HepG2 (cell line): ENCODE data around the gene LYST. TPM values are rescaled to one million over a fixed set of nuclear protein-coding genes. Genes with fewer than 3 reads are reported as not detected.

ENCODE experiments used
- CENPX ChIP-seq: sonication (generic); formaldehyde crosslinking; IDR thresholded peaks from 2 replicates; pipeline ENCODE4 v1.9.0; 2021; ENCODE audit warnings: mild to moderate bottlenecking, missing genetic modification reagents, moderate library complexity
- HMG20A ChIP-seq: IDR thresholded peaks from 2 replicates; pipeline ENCODE4 v1.6.1; 2016; ENCODE audit warnings: borderline replicate concordance
- HMGA1 ChIP-seq: sonication (generic); formaldehyde crosslinking; conservative IDR thresholded peaks from 2 replicates; pipeline ENCODE4 v1.4.0; 2020; ENCODE audit warnings: missing genetic modification reagents
- KDM5A ChIP-seq: fragments of 200-600 bp; sonication (generic); IDR thresholded peaks from 2 replicates; pipeline ENCODE4 v1.7.0; 2018; ENCODE audit warnings: antibody characterized with exemption, mild to moderate bottlenecking, low read length, borderline replicate concordance
- NR2F2 ChIP-seq: IDR thresholded peaks from 2 replicates; pipeline ENCODE4 v1.6.1; 2012; ENCODE audit warnings: low read depth, inconsistent platforms, borderline replicate concordance
- POGK ChIP-seq: sonication (generic); formaldehyde crosslinking; conservative IDR thresholded peaks from 2 replicates; pipeline ENCODE4 v1.8.0; 2022; ENCODE audit warnings: mild to moderate bottlenecking, moderate library complexity, missing genetic modification reagents
- TBL1XR1 ChIP-seq: fragments of 150-350 bp; IDR thresholded peaks from 2 replicates; pipeline ENCODE4 v1.6.1; 2014; ENCODE audit warnings: borderline replicate concordance, low read length; ENCODE audit not compliant: partially characterized antibody
- WIZ ChIP-seq: sonication (generic); formaldehyde crosslinking; IDR thresholded peaks from 2 replicates; pipeline ENCODE4 v1.5.1; 2020; ENCODE audit warnings: mild to moderate bottlenecking, missing genetic modification reagents
- ZBTB39 ChIP-seq: sonication (generic); formaldehyde crosslinking; IDR thresholded peaks from 2 replicates; pipeline ENCODE4 v1.5.0; 2020; ENCODE audit warnings: missing genetic modification reagents
- ZNF10 ChIP-seq: sonication (generic); formaldehyde crosslinking; IDR thresholded peaks from 2 replicates; pipeline ENCODE4 v1.4.0; 2020; ENCODE audit warnings: mild to moderate bottlenecking, low read depth, missing genetic modification reagents, borderline replicate concordance
- ZNF589 ChIP-seq: sonication (generic); formaldehyde crosslinking; conservative IDR thresholded peaks from 2 replicates; pipeline ENCODE4 v1.8.0; 2022; ENCODE audit warnings: mild to moderate bottlenecking, moderate library complexity, missing genetic modification reagents
- ZNF709 ChIP-seq: sonication (generic); formaldehyde crosslinking; IDR thresholded peaks from 2 replicates; pipeline ENCODE4 v1.5.0; 2020; ENCODE audit warnings: mild to moderate bottlenecking, missing genetic modification reagents
- polyA plus RNA-seq, 8 experiments: library from polyadenylated mRNA; depleted of rRNA in 3 of 8; stranded (reverse) in 7 of 8; unstranded in 1 of 8; fragments of >200 nt; fragmentation: Illumina TruSeq in 4 of 8; extraction: Trizol in 4 of 8; gene quantifications; 2 replicates each; pipeline versions ENCODE4 v1.2.1 to v1.2.3, GENCODE V29; 2011 to 2016; ENCODE audit warnings: low read depth in 4 of 8, missing spikeins in 1 of 8, mixed read lengths in 1 of 8; ENCODE audit not compliant: insufficient read depth in 1 of 8
- total RNA-seq, 5 experiments: library from RNA; depleted of rRNA; stranded (reverse); fragments of >200 nt; fragmentation: Illumina TruSeq; extraction: Trizol; gene quantifications; 2 replicates each; pipeline ENCODE4 v1.2.3, GENCODE V29; 2016; ENCODE audit warnings: low read depth in 1 of 5
- TF ChIP-seq, protein P1 (sequence below): sonication (generic); formaldehyde crosslinking; IDR thresholded peaks from 2 replicates; pipeline ENCODE4 v1.4.0; 2020; ENCODE audit warnings: mild to moderate bottlenecking, missing genetic modification reagents
- TF ChIP-seq, protein P2 (sequence below): sonication (generic); formaldehyde crosslinking; IDR thresholded peaks from 2 replicates; pipeline ENCODE4 v1.5.0; 2020; ENCODE audit warnings: missing genetic modification reagents
- TF ChIP-seq, protein P3 (sequence below): sonication (generic); formaldehyde crosslinking; IDR thresholded peaks from 2 replicates; pipeline ENCODE4 v1.5.0; 2020; ENCODE audit warnings: mild to moderate bottlenecking, missing genetic modification reagents, borderline replicate concordance
- TF ChIP-seq, protein P4 (sequence below): sonication (generic); formaldehyde crosslinking; IDR thresholded peaks from 2 replicates; pipeline ENCODE4 v1.8.1; 2023; ENCODE audit warnings: mild to moderate bottlenecking, missing genetic modification reagents, borderline replicate concordance
- TF ChIP-seq, protein P5 (sequence below): sonication (generic); formaldehyde crosslinking; IDR thresholded peaks from 2 replicates; pipeline ENCODE4 v1.4.0; 2020; ENCODE audit warnings: missing genetic modification reagents, borderline replicate concordance

LYST gene
- total and polyA plus RNA-seq, 2 of the 13 experiments (the other 11 are each of a cell fraction or from before 2014, with no cell fraction given): 0.91 to 2.5 TPM

- TF ChIP-seq ZBTB39 (CRISPR knock-in tag): no peak
- no peak for TF ChIP-seq ZNF589
- no peak for TF ChIP-seq NR2F2
- TF ChIP-seq, protein P1, sequence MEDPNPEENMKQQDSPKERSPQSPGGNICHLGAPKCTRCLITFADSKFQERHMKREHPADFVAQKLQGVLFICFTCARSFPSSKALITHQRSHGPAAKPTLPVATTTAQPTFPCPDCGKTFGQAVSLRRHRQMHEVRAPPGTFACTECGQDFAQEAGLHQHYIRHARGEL (CRISPR knock-in tag): no peak
- TF ChIP-seq, protein P2, sequence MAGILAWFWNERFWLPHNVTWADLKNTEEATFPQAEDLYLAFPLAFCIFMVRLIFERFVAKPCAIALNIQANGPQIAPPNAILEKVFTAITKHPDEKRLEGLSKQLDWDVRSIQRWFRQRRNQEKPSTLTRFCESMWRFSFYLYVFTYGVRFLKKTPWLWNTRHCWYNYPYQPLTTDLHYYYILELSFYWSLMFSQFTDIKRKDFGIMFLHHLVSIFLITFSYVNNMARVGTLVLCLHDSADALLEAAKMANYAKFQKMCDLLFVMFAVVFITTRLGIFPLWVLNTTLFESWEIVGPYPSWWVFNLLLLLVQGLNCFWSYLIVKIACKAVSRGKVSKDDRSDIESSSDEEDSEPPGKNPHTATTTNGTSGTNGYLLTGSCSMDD (CRISPR knock-in tag): no peak
- TF ChIP-seq HMGA1 (CRISPR knock-in tag): no peak
- TF ChIP-seq ZNF10 (CRISPR knock-in tag): no peak
- no peak for TF ChIP-seq TBL1XR1
- TF ChIP-seq, protein P3, sequence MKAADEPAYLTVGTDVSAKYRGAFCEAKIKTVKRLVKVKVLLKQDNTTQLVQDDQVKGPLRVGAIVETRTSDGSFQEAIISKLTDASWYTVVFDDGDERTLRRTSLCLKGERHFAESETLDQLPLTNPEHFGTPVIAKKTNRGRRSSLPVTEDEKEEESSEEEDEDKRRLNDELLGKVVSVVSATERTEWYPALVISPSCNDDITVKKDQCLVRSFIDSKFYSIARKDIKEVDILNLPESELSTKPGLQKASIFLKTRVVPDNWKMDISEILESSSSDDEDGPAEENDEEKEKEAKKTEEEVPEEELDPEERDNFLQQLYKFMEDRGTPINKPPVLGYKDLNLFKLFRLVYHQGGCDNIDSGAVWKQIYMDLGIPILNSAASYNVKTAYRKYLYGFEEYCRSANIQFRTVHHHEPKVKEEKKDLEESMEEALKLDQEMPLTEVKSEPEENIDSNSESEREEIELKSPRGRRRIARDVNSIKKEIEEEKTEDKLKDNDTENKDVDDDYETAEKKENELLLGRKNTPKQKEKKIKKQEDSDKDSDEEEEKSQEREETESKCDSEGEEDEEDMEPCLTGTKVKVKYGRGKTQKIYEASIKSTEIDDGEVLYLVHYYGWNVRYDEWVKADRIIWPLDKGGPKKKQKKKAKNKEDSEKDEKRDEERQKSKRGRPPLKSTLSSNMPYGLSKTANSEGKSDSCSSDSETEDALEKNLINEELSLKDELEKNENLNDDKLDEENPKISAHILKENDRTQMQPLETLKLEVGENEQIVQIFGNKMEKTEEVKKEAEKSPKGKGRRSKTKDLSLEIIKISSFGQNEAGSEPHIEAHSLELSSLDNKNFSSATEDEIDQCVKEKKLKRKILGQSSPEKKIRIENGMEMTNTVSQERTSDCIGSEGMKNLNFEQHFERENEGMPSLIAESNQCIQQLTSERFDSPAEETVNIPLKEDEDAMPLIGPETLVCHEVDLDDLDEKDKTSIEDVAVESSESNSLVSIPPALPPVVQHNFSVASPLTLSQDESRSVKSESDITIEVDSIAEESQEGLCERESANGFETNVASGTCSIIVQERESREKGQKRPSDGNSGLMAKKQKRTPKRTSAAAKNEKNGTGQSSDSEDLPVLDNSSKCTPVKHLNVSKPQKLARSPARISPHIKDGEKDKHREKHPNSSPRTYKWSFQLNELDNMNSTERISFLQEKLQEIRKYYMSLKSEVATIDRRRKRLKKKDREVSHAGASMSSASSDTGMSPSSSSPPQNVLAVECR (CRISPR knock-in tag): peak; percentile 70
- no peak for TF ChIP-seq CENPX (CRISPR knock-in tag)
- TF ChIP-seq KDM5A: no peak
- TF ChIP-seq, protein P4, sequence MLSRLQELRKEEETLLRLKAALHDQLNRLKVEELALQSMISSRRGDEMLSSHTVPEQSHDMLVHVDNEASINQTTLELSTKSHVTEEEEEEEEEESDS: no peak
- peak; percentile 64; the same call in 1 of the 2 replicates for TF ChIP-seq POGK
- TF ChIP-seq, protein P5, sequence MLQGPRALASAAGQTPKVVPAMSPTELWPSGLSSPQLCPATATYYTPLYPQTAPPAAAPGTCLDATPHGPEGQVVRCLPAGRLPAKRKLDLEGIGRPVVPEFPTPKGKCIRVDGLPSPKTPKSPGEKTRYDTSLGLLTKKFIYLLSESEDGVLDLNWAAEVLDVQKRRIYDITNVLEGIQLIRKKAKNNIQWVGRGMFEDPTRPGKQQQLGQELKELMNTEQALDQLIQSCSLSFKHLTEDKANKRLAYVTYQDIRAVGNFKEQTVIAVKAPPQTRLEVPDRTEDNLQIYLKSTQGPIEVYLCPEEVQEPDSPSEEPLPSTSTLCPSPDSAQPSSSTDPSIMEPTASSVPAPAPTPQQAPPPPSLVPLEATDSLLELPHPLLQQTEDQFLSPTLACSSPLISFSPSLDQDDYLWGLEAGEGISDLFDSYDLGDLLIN (CRISPR knock-in tag): no peak
- no peak for TF ChIP-seq ZNF709 (CRISPR knock-in tag)
- no peak for TF ChIP-seq HMG20A (CRISPR knock-in tag)
- no peak for TF ChIP-seq WIZ (CRISPR knock-in tag)
These were observed at the start of gene LYST (continued) for GRCh38 chr1:235866205-235866912.
